K562 (cell line): ENCODE data around the gene AMOTL1. TPM values are rescaled to one million over a fixed set of nuclear protein-coding genes. Genes with fewer than 3 reads are reported as not detected.

Source experiments
- DMBX1 ChIP-seq: fragments of 250-450 bp; sonication (Bioruptor Pico); IDR thresholded peaks from 2 replicates; pipeline ENCODE4 v1.8.0; 2022; ENCODE audit warnings: inconsistent platforms, mild to moderate bottlenecking, moderate library complexity, borderline replicate concordance
- EZH2 ChIP-seq: IDR thresholded peaks from 2 replicates; pipeline ENCODE4 v1.6.1; 2012; ENCODE audit warnings: low read depth, mild to moderate bottlenecking, inconsistent platforms, low read length, borderline replicate concordance
- ILK ChIP-seq: fragments of 450-650 bp; IDR thresholded peaks from 2 replicates; pipeline ENCODE4 v1.6.1; 2016; ENCODE audit warnings: missing genetic modification characterization, low read depth, mild to moderate bottlenecking, missing compliant biosample characterization, moderate library complexity, borderline replicate concordance
- JUN ChIP-seq, 2 experiments: sonication (generic) in 1 of 2; formaldehyde crosslinking in 1 of 2; IDR thresholded peaks; 2 replicates each; pipeline versions ENCODE4 v1.6.1 to v1.8.0; 2012 to 2022; ENCODE audit warnings: borderline replicate concordance in 2 of 2, mild to moderate bottlenecking in 2 of 2, improper control_type of control experiment in 1 of 2, low read depth in 1 of 2, low read length in 1 of 2, missing genetic modification reagents in 1 of 2
- KLF6 ChIP-seq: fragments of 250-450 bp; sonication (Bioruptor Pico); IDR thresholded peaks from 2 replicates; pipeline ENCODE4 v1.4.0; 2020; ENCODE audit warnings: mild to moderate bottlenecking, moderate library complexity, borderline replicate concordance
- LCOR ChIP-seq: sonication (generic); formaldehyde crosslinking; IDR thresholded peaks from 2 replicates; pipeline ENCODE4 v1.8.0; 2022; ENCODE audit warnings: mild to moderate bottlenecking, missing genetic modification reagents
- PRMT5 ChIP-seq: sonication (generic); formaldehyde crosslinking; IDR thresholded peaks from 2 replicates; pipeline ENCODE4 v1.5.0; 2020; ENCODE audit warnings: missing genetic modification reagents
- RFX7 ChIP-seq: fragments of 250-450 bp; sonication (Bioruptor Pico); IDR thresholded peaks from 2 replicates; pipeline ENCODE4 v1.5.1; 2021; ENCODE audit warnings: mild to moderate bottlenecking
- RHOXF2B ChIP-seq: fragments of 250-450 bp; sonication (Bioruptor Pico); conservative IDR thresholded peaks from 2 replicates; pipeline ENCODE4 v1.5.1; 2021
- TRIM24 ChIP-seq, 2 experiments: fragments of 450-650 bp; IDR thresholded peaks; 2 replicates each; pipeline ENCODE4 v1.6.1; 2016
- ZNF12 ChIP-seq: sonication (generic); formaldehyde crosslinking; IDR thresholded peaks from 2 replicates; pipeline ENCODE4 v1.4.0; 2020; ENCODE audit warnings: mild to moderate bottlenecking, missing genetic modification reagents
- ZNF354B ChIP-seq: fragments of 250-450 bp; sonication (Bioruptor Pico); IDR thresholded peaks from 2 replicates; pipeline ENCODE4 v1.4.0; 2020
- ZNF583 ChIP-seq: fragments of 250-450 bp; sonication (Bioruptor Pico); IDR thresholded peaks from 2 replicates; pipeline ENCODE4 v1.4.0; 2020
- ZNF75A ChIP-seq: fragments of 450-650 bp; formaldehyde crosslinking; IDR thresholded peaks from 2 replicates; pipeline ENCODE4 v1.4.0; 2020; ENCODE audit warnings: mild to moderate bottlenecking
- polyA plus RNA-seq, 8 experiments: library from polyadenylated mRNA; depleted of rRNA in 4 of 8; stranded (reverse) in 5 of 8; unstranded in 3 of 8; fragments of >200 nt; fragmentation: Nextera tagmentation in 2 of 8; fragmentation: Illumina TruSeq in 1 of 8; extraction: Ambion mirVana in 2 of 8; extraction: Trizol in 1 of 8; gene quantifications; 2 replicates each; pipeline versions ENCODE4 v1.2.1 to v1.2.3, GENCODE V29; 2011 to 2014; ENCODE audit warnings: inconsistent platforms in 1 of 8, missing spikeins in 1 of 8
- total RNA-seq, 7 experiments: library from RNA; depleted of rRNA in 6 of 7; stranded (reverse); fragments of >200 nt in 6 of 7; fragmentation: Illumina TruSeq in 2 of 7; extraction: Trizol in 2 of 7; gene quantifications; 2 replicates each; pipeline versions ENCODE4 v1.2.1 to v1.2.3, GENCODE V29; 2011 to 2021; ENCODE audit warnings: low replicate concordance in 1 of 7
- TF ChIP-seq, protein P1 (sequence below), 2 experiments: fragments of 450-650 bp; IDR thresholded peaks; 2 replicates each; pipeline ENCODE4 v1.6.1; 2016
- TF ChIP-seq, protein P2 (sequence below), 2 experiments: IDR thresholded peaks in 1 of 2; conservative IDR thresholded peaks in 1 of 2; 2 replicates each; pipeline ENCODE4 v1.6.1; 2016; ENCODE audit warnings: low read depth in 2 of 2, mild to moderate bottlenecking in 1 of 2, missing compliant biosample characterization in 1 of 2, missing genetic modification characterization in 1 of 2, moderate library complexity in 1 of 2
- TF ChIP-seq, protein P3 (sequence below): fragments of 450-650 bp; IDR thresholded peaks from 2 replicates; pipeline ENCODE4 v1.6.1; 2014; ENCODE audit warnings: low read depth, mild to moderate bottlenecking, moderate library complexity, borderline replicate concordance
- TF ChIP-seq, protein P4 (sequence below): fragments of 150-350 bp; conservative IDR thresholded peaks from 2 replicates; pipeline ENCODE4 v1.6.1; 2014; ENCODE audit warnings: low read length

The AMOTL1 gene
- total and polyA plus RNA-seq, 9 of the 15 experiments (the other 6 are each of a cell fraction or from before 2014, with no cell fraction given) = 4.0 to 35.4 (median 14.0) TPM

DNA sequence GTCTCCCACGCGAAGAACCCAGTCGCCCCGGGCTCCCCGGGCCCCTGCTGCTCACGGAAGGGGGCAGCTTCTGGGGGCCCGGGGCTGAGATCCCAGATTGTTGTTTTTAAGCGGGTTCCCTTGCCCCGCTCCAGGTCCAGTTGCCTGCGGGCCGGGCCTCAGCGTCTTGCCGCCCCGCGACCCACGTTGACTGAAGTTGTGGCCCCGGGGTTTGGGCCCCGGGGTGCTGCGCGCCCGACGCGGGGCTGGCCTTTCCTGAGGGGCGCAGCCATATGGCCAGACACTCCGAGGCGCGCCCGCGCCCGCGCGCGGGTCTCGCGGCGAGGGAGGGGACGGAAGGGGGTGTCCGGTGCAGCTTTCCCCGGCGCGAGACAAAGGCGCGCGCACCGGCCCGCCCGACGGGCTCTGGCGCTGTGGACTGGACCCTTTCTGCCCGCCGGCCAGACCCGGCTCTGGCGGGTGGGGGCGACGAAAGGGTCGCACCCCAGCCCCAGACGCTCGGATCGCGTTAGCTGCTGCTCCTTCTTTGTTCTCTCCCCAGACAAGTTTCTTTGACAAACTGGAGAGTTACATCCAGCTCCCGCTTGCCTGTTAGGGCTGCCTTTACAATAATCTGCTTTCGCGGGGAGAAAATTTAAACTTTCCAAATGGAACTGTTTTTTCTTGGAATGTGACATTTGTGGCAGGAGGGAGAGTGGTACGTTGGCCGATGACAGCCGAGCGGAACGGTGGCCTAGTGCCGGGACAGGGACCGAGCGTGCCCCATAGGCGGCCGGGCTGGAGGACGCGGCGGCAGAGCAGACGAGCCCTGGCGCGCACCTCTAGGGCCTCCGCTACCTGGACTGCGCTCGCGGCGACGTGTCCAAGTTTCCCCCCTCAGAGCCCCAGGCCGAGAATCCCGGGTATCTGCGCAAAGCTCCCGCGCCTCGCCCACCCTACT is 716 bp downstream of the AMOTL1 start (continued):
- TF ChIP-seq, protein P1, sequence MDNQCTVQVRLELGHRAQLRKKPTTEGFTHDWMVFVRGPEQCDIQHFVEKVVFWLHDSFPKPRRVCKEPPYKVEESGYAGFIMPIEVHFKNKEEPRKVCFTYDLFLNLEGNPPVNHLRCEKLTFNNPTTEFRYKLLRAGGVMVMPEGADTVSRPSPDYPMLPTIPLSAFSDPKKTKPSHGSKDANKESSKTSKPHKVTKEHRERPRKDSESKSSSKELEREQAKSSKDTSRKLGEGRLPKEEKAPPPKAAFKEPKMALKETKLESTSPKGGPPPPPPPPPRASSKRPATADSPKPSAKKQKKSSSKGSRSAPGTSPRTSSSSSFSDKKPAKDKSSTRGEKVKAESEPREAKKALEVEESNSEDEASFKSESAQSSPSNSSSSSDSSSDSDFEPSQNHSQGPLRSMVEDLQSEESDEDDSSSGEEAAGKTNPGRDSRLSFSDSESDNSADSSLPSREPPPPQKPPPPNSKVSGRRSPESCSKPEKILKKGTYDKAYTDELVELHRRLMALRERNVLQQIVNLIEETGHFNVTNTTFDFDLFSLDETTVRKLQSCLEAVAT (IDR thresholded peaks at IDR 0.05) = no peak
- TF ChIP-seq JUN (IDR thresholded peaks at IDR 0.05; ENCODE audit: borderline replicate concordance, low read depth, low read length) (no peak), JUN (CRISPR knock-in tag; IDR thresholded peaks at IDR 0.05; ENCODE audit: borderline replicate concordance) (no peak), TRIM24 (IDR thresholded peaks at IDR 0.05) (no peak), ILK (tag) (no peak), RFX7 (CRISPR knock-in tag) (no peak), KLF6 (CRISPR knock-in tag) (no peak), DMBX1 (CRISPR knock-in tag) (0 out of 2 replicates have a peak, but pooled peaks have one; percentile 13), EZH2 (no peak), ZNF75A (CRISPR knock-in tag) (0 out of 2 replicates have a peak, but pooled peaks have one; percentile 50), LCOR (CRISPR knock-in tag) (0 out of 2 replicates have a peak, but pooled peaks have one; percentile 19), ZNF12 (CRISPR knock-in tag) (no peak), RHOXF2B (CRISPR knock-in tag) (no peak), ZNF583 (CRISPR knock-in tag) (0 out of 2 replicates have a peak, but pooled peaks have one; percentile 40), PRMT5 (CRISPR knock-in tag) (no peak), ZNF354B (CRISPR knock-in tag) (no peak)
- TF ChIP-seq, protein P2, sequence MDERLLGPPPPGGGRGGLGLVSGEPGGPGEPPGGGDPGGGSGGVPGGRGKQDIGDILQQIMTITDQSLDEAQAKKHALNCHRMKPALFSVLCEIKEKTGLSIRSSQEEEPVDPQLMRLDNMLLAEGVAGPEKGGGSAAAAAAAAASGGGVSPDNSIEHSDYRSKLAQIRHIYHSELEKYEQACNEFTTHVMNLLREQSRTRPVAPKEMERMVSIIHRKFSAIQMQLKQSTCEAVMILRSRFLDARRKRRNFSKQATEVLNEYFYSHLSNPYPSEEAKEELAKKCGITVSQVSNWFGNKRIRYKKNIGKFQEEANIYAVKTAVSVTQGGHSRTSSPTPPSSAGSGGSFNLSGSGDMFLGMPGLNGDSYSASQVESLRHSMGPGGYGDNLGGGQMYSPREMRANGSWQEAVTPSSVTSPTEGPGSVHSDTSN (CRISPR knock-in tag; IDR thresholded peaks at IDR 0.05; ENCODE audit: low read depth) = no peak
- TF ChIP-seq, protein P2 (tag; conservative IDR thresholded peaks at IDR 0.05; ENCODE audit: low read depth) = no peak
- TF ChIP-seq, protein P3, sequence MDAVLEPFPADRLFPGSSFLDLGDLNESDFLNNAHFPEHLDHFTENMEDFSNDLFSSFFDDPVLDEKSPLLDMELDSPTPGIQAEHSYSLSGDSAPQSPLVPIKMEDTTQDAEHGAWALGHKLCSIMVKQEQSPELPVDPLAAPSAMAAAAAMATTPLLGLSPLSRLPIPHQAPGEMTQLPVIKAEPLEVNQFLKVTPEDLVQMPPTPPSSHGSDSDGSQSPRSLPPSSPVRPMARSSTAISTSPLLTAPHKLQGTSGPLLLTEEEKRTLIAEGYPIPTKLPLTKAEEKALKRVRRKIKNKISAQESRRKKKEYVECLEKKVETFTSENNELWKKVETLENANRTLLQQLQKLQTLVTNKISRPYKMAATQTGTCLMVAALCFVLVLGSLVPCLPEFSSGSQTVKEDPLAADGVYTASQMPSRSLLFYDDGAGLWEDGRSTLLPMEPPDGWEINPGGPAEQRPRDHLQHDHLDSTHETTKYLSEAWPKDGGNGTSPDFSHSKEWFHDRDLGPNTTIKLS = no peak
- TF ChIP-seq, protein P4, sequence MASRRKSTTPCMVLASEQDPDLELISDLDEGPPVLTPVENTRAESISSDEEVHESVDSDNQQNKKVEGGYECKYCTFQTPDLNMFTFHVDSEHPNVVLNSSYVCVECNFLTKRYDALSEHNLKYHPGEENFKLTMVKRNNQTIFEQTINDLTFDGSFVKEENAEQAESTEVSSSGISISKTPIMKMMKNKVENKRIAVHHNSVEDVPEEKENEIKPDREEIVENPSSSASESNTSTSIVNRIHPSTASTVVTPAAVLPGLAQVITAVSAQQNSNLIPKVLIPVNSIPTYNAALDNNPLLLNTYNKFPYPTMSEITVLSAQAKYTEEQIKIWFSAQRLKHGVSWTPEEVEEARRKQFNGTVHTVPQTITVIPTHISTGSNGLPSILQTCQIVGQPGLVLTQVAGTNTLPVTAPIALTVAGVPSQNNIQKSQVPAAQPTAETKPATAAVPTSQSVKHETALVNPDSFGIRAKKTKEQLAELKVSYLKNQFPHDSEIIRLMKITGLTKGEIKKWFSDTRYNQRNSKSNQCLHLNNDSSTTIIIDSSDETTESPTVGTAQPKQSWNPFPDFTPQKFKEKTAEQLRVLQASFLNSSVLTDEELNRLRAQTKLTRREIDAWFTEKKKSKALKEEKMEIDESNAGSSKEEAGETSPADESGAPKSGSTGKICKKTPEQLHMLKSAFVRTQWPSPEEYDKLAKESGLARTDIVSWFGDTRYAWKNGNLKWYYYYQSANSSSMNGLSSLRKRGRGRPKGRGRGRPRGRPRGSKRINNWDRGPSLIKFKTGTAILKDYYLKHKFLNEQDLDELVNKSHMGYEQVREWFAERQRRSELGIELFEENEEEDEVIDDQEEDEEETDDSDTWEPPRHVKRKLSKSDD = no peak
